ENCODE measurements around the gene TAS2R40. TPM values are rescaled to one million over a fixed set of nuclear protein-coding genes. Genes with fewer than 3 reads are reported as not detected.

Gene TAS2R40
- total and polyA plus RNA-seq, 2 donors (not counting 3 experiments of a cell fraction or from before 2014, with no cell fraction given): not detected

GRCh38 chr7:143271240-143271639, 49.4 kb downstream of the TAS2R40 start:
- H3K4me2 ChIP-seq (ENCODE audit: insufficient read depth, low read length): no peak overlapping the region
- H3K4me3 ChIP-seq (replicated peaks in 1 of 3; ENCODE audit: insufficient read depth in 1 of 3, low read depth in 1 of 3, low read length in 3 of 3): no peak overlapping the region
- ChIA-PET CTCF (interaction anchor here (1.2 kb wide), 1 partner anchor 28 kb away, joined by 3 read pairs; no protein-coding TSS in a partner anchor), POLR2A (no interaction called here)
- H3K79me2 ChIP-seq (ENCODE audit: control insufficient read depth, insufficient read depth, low read length): no peaks in the 10 kb centered on the region
- H3K9me1 ChIP-seq (replicated peaks; ENCODE audit: control insufficient read depth, extremely low read depth, insufficient read depth, low read length): no peaks in the 10 kb centered on the region
- H3K4me1 ChIP-seq (ENCODE audit: control insufficient read depth, extremely low read depth, insufficient read depth, low read length): no peaks in the 10 kb centered on the region
- H3K27ac ChIP-seq (ENCODE audit: insufficient read depth, low read depth, low read length): no peak overlapping the region
- BruUV-seq (replicated peaks): no TSS peak
- intact Hi-C loops (cut with micrococcal nuclease): no loop called here
- no peaks in the 10 kb centered on the region for H3K27me3 ChIP-seq (ENCODE audit: control insufficient read depth in 2 of 2, insufficient read depth in 2 of 2, low read length in 2 of 2)
- no peak for DNase-seq (ENCODE audit: low read depth, low spot score)
- no peaks in the 10 kb centered on the region for H3K9me3 ChIP-seq (replicated peaks; ENCODE audit: control insufficient read depth, insufficient read depth, low read length)
- no peak overlapping the region for H2AFZ ChIP-seq (ENCODE audit: low read depth, low read length)
- no peak for FAIRE-seq
- H4K20me1 ChIP-seq (replicated peaks; ENCODE audit: control insufficient read depth, extremely low read depth, insufficient read depth, low read length): no peaks in the 10 kb centered on the region
- TF ChIP-seq, protein P1, sequence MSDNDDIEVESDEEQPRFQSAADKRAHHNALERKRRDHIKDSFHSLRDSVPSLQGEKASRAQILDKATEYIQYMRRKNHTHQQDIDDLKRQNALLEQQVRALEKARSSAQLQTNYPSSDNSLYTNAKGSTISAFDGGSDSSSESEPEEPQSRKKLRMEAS (IDR thresholded peaks at IDR 0.05; ENCODE audit: insufficient read depth, insufficient read length): no peak
- TF ChIP-seq POLR2A (IDR thresholded peaks at IDR 0.05; ENCODE audit: low read depth, low read length) (no peak), CTCF (IDR thresholded peaks at IDR 0.05; ENCODE audit: extremely low read depth in 1 of 2, insufficient read depth in 1 of 2, low read depth in 1 of 2, low read length in 2 of 2) (no peak), JUN (IDR thresholded peaks at IDR 0.05; ENCODE audit: borderline replicate concordance, insufficient read depth, insufficient read length, low read depth) (no peak), POLR2AphosphoS5 (IDR thresholded peaks at IDR 0.05; ENCODE audit: insufficient read depth, low read depth, low read length) (no peak)
- dilution Hi-C loops (cut with MboI; ENCODE audit: extremely low pct_ligation_motif_present, low sequenced_read_pairs): no loop called here
- H3K9ac ChIP-seq (replicated peaks; ENCODE audit: extremely low read depth, insufficient read depth, low read length): no peak overlapping the region
- H3K36me3 ChIP-seq (ENCODE audit: control insufficient read depth in 2 of 2, extremely low read depth in 1 of 2, insufficient read depth in 2 of 2, low read length in 2 of 2): peaks cover 10 to 21% of the 10 kb centered on the region in 2 experiments

Small RNAs within 50 kb of the gene (small RNA-seq; reads per million reads assigned to genes)
- not detected for gene AC073342.3 (ENCODE audit: insufficient read depth, insufficient read length, low read depth, low replicate concordance)

Other genes with a start within 250 kb of the TAS2R40 start
- not detected in 2 replicates for gene OR9A2, start 194.9 kb upstream of the TAS2R40 start, total RNA-seq
- not detected in 2 replicates for gene OR9A2, start 194.9 kb upstream of the TAS2R40 start, polyA plus RNA-seq
- gene OR6V1, start 169.7 kb upstream of the TAS2R40 start, total RNA-seq: not detected in 2 replicates
- not detected in 2 replicates for gene OR6V1, start 169.7 kb upstream of the TAS2R40 start, polyA plus RNA-seq
- not detected in 2 replicates for gene PIP, start 90.0 kb upstream of the TAS2R40 start, total RNA-seq
- not detected in 2 replicates for gene PIP, start 90.0 kb upstream of the TAS2R40 start, polyA plus RNA-seq
- not detected in 2 replicates for gene TAS2R39, start 38.6 kb upstream of the TAS2R40 start, total RNA-seq
- gene TAS2R39, start 38.6 kb upstream of the TAS2R40 start, polyA plus RNA-seq: not detected in 2 replicates
- gene GSTK1, start 41.4 kb downstream of the TAS2R40 start, total RNA-seq: 99.4 and 119 TPM in 2 replicates
- gene GSTK1, start 41.4 kb downstream of the TAS2R40 start, polyA plus RNA-seq: 126 and 132 TPM in 2 replicates
- gene TMEM139, start 62.9 kb downstream of the TAS2R40 start, total RNA-seq: not detected in 2 replicates
- 0.32 and 0.37 TPM in 2 replicates for gene TMEM139, start 62.9 kb downstream of the TAS2R40 start, polyA plus RNA-seq
- gene CASP2, start 66.3 kb downstream of the TAS2R40 start, total RNA-seq: 57.9 and 61.7 TPM in 2 replicates
- gene CASP2, start 66.3 kb downstream of the TAS2R40 start, polyA plus RNA-seq: 31.8 and 36.3 TPM in 2 replicates
- not detected in 2 replicates for gene CLCN1, start 94.1 kb downstream of the TAS2R40 start, total RNA-seq
- gene CLCN1, start 94.1 kb downstream of the TAS2R40 start, polyA plus RNA-seq: not detected in 2 replicates
- 1.4 and 1.6 TPM in 2 replicates for gene FAM131B, start 140.7 kb downstream of the TAS2R40 start, total RNA-seq
- 1.6 and 1.8 TPM in 2 replicates for gene FAM131B, start 140.7 kb downstream of the TAS2R40 start, polyA plus RNA-seq
- gene ZYX, start 159.3 kb downstream of the TAS2R40 start, total RNA-seq: 533 and 545 TPM in 2 replicates
- gene ZYX, start 159.3 kb downstream of the TAS2R40 start, polyA plus RNA-seq: 196 TPM in 2 replicates
- not detected in 2 replicates for gene EPHA1, start 186.8 kb downstream of the TAS2R40 start, total RNA-seq
- gene EPHA1, start 186.8 kb downstream of the TAS2R40 start, polyA plus RNA-seq: 0.06 and 0.07 TPM in 2 replicates
- not detected in 2 replicates for gene TAS2R60, start 221.4 kb downstream of the TAS2R40 start, total RNA-seq
- gene TAS2R60, start 221.4 kb downstream of the TAS2R40 start, polyA plus RNA-seq: not detected in 2 replicates

Data from endothelial cell of umbilical vein (primary cell).